ENCODE measurements around the gene IL4I1.
A peak's percentile ranks its signal among the peaks of the same experiment; 100 is the strongest.

Gene IL4I1

DNA sequence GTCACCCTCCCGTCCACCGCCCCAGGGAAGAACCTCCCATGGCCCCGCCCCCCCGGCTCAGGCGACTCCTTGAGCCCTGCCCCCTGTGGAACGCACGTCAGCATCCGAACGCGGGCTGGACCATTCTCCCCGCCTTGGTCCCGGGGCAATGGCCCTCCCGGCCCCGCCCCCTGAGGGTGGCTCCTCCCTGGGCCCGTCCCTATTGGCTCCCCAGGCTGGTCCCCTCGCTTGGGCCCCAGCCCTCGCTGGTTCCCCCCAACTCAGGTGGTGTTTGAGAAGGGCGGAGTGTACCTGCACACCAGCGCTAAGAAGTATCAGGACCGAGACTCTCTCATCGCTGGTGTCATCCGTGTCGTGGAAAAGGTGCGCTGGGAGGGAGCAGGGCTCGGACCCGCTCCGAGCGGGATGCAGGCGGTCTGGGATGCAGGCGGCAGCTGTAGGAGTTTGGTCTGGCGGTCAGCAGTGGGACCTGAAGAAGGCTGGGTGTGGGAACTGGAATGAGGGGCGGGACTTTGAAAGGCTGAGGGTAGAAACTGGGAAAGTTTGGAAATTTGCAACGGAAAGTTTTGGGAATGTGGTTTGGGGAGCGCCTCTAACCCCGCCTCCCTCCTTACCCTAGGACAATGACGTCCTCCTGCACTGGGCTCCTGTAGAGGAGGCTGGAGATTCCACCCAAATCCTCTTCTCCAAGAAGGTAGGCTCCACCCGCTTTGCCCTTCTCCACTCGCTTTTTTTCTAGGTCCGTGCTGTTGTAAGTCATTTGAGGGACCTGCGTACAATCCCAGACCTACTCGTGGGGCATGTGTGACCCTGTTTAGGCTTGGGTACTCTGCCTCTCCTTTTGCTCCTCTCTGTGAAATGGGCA lies 18.6 kb downstream of the IL4I1 start:
- DNase-seq: peak; percentile 98

- peak; percentile 100 for DNase-seq
These were observed 19.4 kb downstream of the IL4I1 start, which contains the start of the genes AKT1S1 and TBC1D17 for GRCh38 chr19:49877020-49877878. Gene AKT1S1 (minus strand): TSS chr19:49877355. CDS start chr19:49873295, 4,060 bp downstream. Gene TBC1D17 (plus strand): TSS chr19:49877702. CDS start chr19:49877724, 22 bp downstream.

DNA sequence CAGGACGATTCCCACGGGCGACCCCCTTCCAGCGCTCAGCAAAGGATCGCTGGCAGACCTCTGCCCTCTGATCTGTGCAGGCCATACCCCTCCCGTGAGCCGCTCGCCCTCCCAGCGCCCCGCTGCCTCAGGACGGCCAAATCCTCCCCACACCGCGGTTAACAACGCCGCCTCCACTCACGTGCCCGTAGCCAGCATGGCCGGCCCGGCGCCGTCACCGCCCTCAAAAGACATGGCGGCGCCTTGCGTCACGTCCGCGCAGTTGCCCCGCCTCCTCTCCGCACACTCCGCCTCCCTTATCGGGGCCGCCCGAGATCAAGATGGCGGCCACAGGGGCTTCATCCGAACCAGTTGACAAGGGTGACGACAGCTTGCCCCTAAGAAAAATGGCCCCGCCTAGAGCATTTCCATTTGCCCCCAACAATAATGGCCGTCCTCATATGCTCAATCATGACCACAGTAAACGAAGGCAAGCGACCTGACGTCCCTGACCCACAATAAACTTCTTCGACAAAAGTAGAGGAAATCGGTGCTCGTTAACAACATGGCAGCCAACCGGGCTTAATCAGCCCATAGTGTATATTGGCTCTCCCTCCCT lies 20.2 kb downstream of the IL4I1 start:
- peak; percentile 99 for DNase-seq

DNA sequence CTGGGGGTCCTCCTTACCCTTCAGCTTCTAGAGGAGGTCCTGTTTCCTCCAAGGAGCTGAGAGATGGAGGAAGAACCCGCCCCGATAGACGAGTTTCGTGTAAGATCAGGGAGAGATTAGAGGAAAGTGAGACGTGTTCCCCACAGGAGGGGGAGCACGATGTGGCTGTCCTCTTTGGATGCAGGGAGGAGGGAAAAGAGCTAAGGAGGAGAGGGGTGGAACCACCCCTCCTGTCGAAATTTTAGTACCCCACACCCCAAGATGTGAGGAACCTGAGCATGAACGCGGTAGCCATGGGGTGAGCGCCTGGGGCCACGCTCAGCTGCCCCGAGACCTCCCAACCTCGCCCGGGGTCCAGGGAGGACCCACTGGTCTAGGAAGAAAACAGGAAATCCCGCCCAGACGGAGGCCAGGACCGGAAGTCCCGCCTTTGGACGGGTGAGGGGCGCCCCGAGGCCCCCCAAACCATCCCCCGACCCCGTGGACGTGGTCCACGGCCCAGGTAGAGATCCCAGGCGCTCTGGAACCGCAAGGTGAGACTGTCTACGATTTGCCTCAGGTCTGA lies 20.7 kb downstream of the IL4I1 start:
- peak; percentile 24 for DNase-seq

- no peak for DNase-seq
These were observed 21.5 kb downstream of the IL4I1 start for GRCh38 chr19:49875177-49875576.

DNA sequence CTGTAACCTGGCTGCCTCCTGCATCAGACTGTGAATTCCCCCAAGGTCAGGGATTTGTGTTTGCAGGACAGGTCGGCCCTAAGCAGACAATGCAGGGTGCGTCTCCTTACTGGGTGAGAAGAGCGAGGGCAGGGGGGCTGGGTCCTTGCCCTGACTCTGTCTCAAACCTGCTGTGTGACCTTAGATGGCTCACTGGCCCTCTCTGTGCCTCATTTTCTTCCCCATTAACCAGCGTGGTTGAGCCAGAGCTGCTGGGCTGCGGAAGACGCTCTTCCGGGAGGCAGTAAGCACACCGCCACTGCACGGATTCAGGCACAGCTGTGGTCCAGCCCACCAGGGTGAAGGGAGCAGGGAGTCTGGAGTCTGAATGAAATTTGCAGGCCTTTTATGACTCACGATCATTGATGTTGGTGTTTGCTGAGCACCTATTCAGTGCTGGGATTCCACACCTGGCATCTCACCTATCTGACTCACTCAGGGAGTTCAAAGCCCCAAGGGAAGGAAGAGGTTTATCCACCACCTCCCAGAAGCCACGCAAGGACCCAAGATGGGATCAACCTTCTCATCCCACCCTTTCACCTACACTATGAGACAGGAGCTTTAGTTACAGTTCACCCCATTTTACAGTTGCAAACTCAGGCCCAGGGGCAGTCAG lies 22.1 kb downstream of the IL4I1 start:
- no peak for DNase-seq

GRCh38 chr19:49873834-49874233 lies 22.9 kb downstream of the IL4I1 start:
- no peak for DNase-seq

- no peak for DNase-seq
These were observed 23.6 kb downstream of the IL4I1 start for GRCh38 chr19:49873129-49873521.

GRCh38 chr19:49872245-49873128 lies 24.2 kb downstream of the IL4I1 start:
- DNase-seq: no peak

DNA sequence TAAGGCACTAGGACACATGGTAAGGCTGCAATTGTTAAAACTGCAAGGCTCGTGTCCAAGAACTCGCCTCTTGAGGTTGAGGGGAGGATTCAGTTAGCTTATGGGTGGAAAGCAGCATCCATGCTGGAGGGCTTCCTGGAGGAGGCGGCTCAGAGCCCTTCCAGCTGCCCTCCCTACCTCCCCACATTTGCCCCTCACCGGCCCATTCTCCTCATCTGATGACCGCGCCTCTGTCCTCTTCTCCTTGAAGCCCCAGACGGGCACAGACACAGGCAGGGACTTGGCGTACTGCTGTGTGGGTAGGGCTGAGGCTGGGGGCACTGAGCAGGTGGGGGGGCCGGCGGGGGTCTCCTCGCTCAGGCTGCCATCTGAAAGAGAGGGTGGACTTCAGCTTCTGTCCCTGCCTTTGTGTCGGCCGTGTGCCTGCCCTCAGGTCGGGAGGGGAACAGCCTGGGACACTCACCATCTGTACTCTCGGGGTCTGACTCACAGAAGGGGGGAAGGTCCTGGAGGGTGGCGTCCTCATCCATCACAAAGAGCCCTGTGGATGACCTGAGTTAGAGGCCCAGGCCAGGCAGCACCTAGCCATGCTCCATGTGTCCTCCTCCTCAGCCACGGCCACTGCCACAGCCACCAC lies 25.2 kb downstream of the IL4I1 start:
- DNase-seq: no peak

- no peak for DNase-seq
These were observed 26.3 kb downstream of the IL4I1 start for GRCh38 chr19:49870309-49870901.

DNA sequence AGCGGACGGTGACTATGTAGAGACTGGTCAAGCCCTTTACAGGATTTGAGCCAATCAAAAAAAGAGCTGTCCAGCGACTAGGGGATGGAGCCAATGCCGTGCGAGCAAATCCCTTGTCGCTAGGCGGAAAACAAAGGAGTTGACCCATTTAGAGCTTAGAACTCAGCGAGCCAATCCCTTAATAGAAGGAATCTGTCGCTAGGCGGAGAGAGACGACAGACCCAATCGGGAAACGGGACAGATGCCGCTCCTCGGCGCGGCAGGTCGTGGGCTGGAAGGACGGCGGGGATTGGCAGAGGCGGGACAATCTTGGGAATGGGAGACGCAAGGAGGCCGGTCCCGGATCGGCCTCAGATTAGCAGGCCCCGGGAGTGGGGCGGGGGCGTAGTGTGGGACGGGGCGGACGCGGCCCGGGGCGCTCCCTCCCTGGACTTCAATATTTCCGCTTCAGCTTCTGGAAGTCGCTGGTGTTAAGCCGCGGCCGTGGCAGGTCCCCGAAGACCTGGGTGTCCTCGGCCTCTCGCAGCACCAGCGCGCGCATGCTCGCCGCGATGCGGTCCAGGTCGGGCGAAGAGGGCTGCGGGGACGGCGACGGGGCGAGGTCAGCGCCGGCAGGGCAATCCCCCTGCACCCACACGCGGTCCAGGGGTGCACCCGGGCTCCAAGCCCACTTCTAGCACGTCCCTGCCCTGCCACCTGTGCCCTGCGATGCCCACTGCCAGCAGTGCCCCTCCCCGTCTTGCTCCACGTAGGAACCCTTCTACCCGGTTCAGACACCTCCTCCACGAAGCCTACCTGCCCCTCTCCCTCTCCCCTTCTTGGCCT lies 27.0 kb downstream of the IL4I1 start:
- peak; percentile 99 for DNase-seq

DNA sequence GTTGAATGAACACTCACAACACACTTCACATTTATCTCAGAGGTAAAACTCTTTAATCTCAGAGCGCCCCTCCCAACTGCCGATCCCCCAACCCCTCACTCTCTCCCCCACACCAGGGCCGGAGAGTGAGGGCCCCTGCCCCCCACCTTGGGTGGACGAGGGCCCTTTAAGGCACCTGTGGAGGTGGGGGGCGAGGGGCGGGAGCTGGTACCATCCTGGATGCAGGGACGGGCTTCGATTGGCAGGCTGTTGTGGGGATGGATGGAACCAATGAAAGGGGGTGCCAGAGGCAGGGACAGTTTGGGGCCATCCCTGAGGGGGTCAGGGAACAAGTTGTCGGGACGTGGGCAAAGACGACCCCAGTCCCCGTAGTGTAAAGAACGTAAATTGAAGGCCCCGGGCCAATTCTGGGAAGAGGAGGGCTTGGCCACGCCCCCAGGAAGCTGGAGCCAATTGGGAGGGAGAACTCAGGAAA lies 27.6 kb downstream of the IL4I1 start:
- DNase-seq: no peak

- peak; percentile 86 for DNase-seq
These were observed 29.5 kb downstream of the IL4I1 start, which contains the start of gene PNKP for GRCh38 chr19:49866933-49867782. Gene PNKP (minus strand): TSS chr19:49867576. CDS start chr19:49867204, 372 bp downstream.

GRCh38 chr19:49864890-49865289 lies 31.8 kb downstream of the IL4I1 start:
- DNase-seq: no peak

- DNase-seq: no peak
These were observed 32.8 kb downstream of the IL4I1 start for GRCh38 chr19:49863935-49864320.

- DNase-seq: no peak
These were observed 33.3 kb downstream of the IL4I1 start for GRCh38 chr19:49863254-49863934.
